Prostate gland (tissue), 2 donors: Measurements from ENCODE around the gene CLHC1. TPM values are rescaled to one million over a fixed set of nuclear protein-coding genes. Genes with fewer than 3 reads are reported as not detected.
A peak's percentile ranks its signal among the peaks of the same experiment; 100 is the strongest.

Source experiments
- DNase-seq: peaks from one replicate; pipeline ENCODE4 v3.0.0-alpha.2; 2019; ENCODE audit warnings: low spot score
- H3K27ac ChIP-seq, 2 donors: fragments of 200-600 bp; sonication (generic); 2 replicates each; pipeline ENCODE4 v1.5.1; 2017 to 2019
- H3K27me3 ChIP-seq: fragments of 200-600 bp; sonication (generic); replicated peaks from 2 replicates; pipeline ENCODE4 v1.5.1; 2019; ENCODE audit not compliant: insufficient read depth
- H3K36me3 ChIP-seq, 2 donors: fragments of 200-600 bp; sonication (generic); 1 replicate in 1 of 2; 2 replicates in 1 of 2; pipeline versions ENCODE4 v1.5.1 to v1.8.1; 2017 to 2019
- H3K4me1 ChIP-seq: fragments of 200-600 bp; sonication (generic); replicated peaks from 2 replicates; pipeline ENCODE4 v1.5.1; 2019
- H3K4me3 ChIP-seq, 2 donors: fragments of 200-600 bp; sonication (generic); 2 replicates each; pipeline ENCODE4 v1.5.1; 2017 to 2019
- H3K9me3 ChIP-seq: fragments of 200-600 bp; sonication (generic); 2 replicates; pipeline ENCODE4 v1.5.1; 2017
- CTCF ChIP-seq, 4 experiments: fragments of 200-600 bp in 2 of 4; fragments of 450-650 bp in 2 of 4; sonication (generic) in 2 of 4; IDR thresholded peaks; 1 replicate in 3 of 4; 2 replicates in 1 of 4; pipeline ENCODE4 v1.5.1; 2016 to 2019; ENCODE audit warnings: antibody characterized with exemption in 4 of 4, mild to moderate bottlenecking in 2 of 4, moderate library complexity in 2 of 4
- POLR2A ChIP-seq: fragments of 450-650 bp; IDR thresholded peaks from one replicate; pipeline ENCODE4 v1.6.1; 2016; ENCODE audit warnings: antibody characterized with exemption, mild to moderate bottlenecking
- POLR2AphosphoS5 ChIP-seq: sonication (generic); formaldehyde crosslinking; IDR thresholded peaks from one replicate; pipeline ENCODE4 v1.6.1; 2017; ENCODE audit warnings: antibody characterized with exemption
- WGBS: methylation state at CpG from one replicate; pipeline ENCODE4 v1.1.5; 2018; 5-methylcytosine and 5-hydroxymethylcytosine counted together
- intact Hi-C: fragments of 100-400 bp; cut with DNase I; formaldehyde crosslinking; loops from one replicate; pipeline ENCODE4 v1.14.2; 2022
- total RNA-seq, 2 donors: library from RNA; depleted of rRNA; stranded (reverse); fragments of >200 nt; gene quantifications; one replicate each; pipeline ENCODE4 v1.1.0, GENCODE V29; 2016

CLHC1 gene
- total RNA-seq, 2 donors from 2014 or later: 5.4 to 15.7 TPM

GRCh38 chr2:55156326-55156725 is 75.8 kb downstream of the CLHC1 start:
- 23% methylated on average over 2 of the region's 2 CpGs for WGBS
- DNase-seq: no peak
- Histone ChIP-seq H3K36me3 (no peaks in the 10 kb centered on the region), H3K4me3 (no peak overlapping the region), H3K9me3 (no peaks in the 10 kb centered on the region), H3K27me3 (no peaks in the 10 kb centered on the region), H3K27ac (peak overlapping the region; percentile 18 to 32), H3K4me1 (peaks cover 4% of the 10 kb centered on the region)
- TF ChIP-seq POLR2AphosphoS5: peak; percentile 8
- no peak for TF ChIP-seq CTCF (IDR thresholded peaks at IDR 0.05)
- intact Hi-C loops: no loop called here

- no peak for DNase-seq
- H3K27ac ChIP-seq: peak overlapping the region in 1 of 2 donors; percentile 32
- intact Hi-C loops: no loop called here
- H3K36me3 ChIP-seq: no peaks in the 10 kb centered on the region
- WGBS: 19% methylated on average over 1 of the region's 1 CpG
- no peaks in the 10 kb centered on the region for H3K9me3 ChIP-seq
- no peak overlapping the region for H3K4me3 ChIP-seq
- peaks cover 4% of the 10 kb centered on the region for H3K4me1 ChIP-seq
- no peaks in the 10 kb centered on the region for H3K27me3 ChIP-seq
- TF ChIP-seq POLR2A: no peak
- no peak for TF ChIP-seq CTCF (IDR thresholded peaks at IDR 0.05)
- no peak for TF ChIP-seq POLR2AphosphoS5
Measured at GRCh38 chr2:55155764-55156281, 76.3 kb downstream of the CLHC1 start.

GRCh38 chr2:55155206-55155605 is 76.9 kb downstream of the CLHC1 start:
- Histone ChIP-seq H3K27me3 (no peaks in the 10 kb centered on the region), H3K4me3 (no peak overlapping the region), H3K36me3 (no peaks in the 10 kb centered on the region), H3K9me3 (no peaks in the 10 kb centered on the region), H3K4me1 (peaks cover 4% of the 10 kb centered on the region), H3K27ac (no peak overlapping the region)
- WGBS: 66% methylated on average over 4 of the region's 4 CpGs
- TF ChIP-seq CTCF (IDR thresholded peaks at IDR 0.05): no peak
- TF ChIP-seq POLR2A: no peak
- TF ChIP-seq POLR2AphosphoS5: no peak
- intact Hi-C loops: no loop called here
- DNase-seq: no peak

GRCh38 chr2:55154525-55155030 is 77.5 kb downstream of the CLHC1 start:
- TF ChIP-seq CTCF (IDR thresholded peaks at IDR 0.05) (no peak), POLR2A (no peak), POLR2AphosphoS5 (no peak)
- Histone ChIP-seq H3K4me1 (peaks cover 4% of the 10 kb centered on the region), H3K27me3 (no peaks in the 10 kb centered on the region), H3K27ac (peak overlapping the region in 1 of 2 donors; percentile 15), H3K36me3 (no peaks in the 10 kb centered on the region), H3K9me3 (no peaks in the 10 kb centered on the region), H3K4me3 (no peak overlapping the region)
- intact Hi-C loops: no loop called here
- WGBS: 67% methylated on average over 3 of the region's 3 CpGs
- no peak for DNase-seq

GRCh38 chr2:55153584-55154299 is 78.4 kb downstream of the CLHC1 start:
- DNase-seq: no peak
- H3K4me3 ChIP-seq: no peak overlapping the region
- TF ChIP-seq POLR2AphosphoS5: no peak
- no peak for TF ChIP-seq CTCF (IDR thresholded peaks at IDR 0.05)
- no peak for TF ChIP-seq POLR2A
- H3K27ac ChIP-seq: peak overlapping the region in 1 of 2 donors; percentile 15
- peaks cover 4% of the 10 kb centered on the region for H3K4me1 ChIP-seq
- 40% methylated on average over 10 of the region's 10 CpGs for WGBS
- no peaks in the 10 kb centered on the region for H3K9me3 ChIP-seq
- H3K27me3 ChIP-seq: no peaks in the 10 kb centered on the region
- intact Hi-C loops: no loop called here
- H3K36me3 ChIP-seq: no peaks in the 10 kb centered on the region
